Activated CD8-positive, alpha-beta memory T cell treated with anti-CD3 and anti-CD28 coated beads, Interleukin-2, amount 10 ng/mL, durations not matched to agents 7 days and 5 days (primary cell): ENCODE data around the gene FXYD6. TPM values are rescaled to one million over a fixed set of nuclear protein-coding genes. Genes with fewer than 3 reads are reported as not detected.

Source experiments
- ATAC-seq: fragments of 150-1000 bp; cut with Tn5 transposase; one replicate; pipeline ENCODE4 v1.10.0; 2021; ENCODE audit warnings: moderate library complexity
- CTCF ChIA-PET: fragments of 350-600 bp; sonication (Branson Sonifier 250); formaldehyde crosslinking; loops from one replicate; lab custom pipeline; 2021; ENCODE audit warnings: antibody characterized with exemption; lab: Charles Lee
- DNase-seq: peaks from one replicate; pipeline ENCODE4 v3.0.0-alpha.2; 2020
- H3K27ac Mint-ChIP-seq: one replicate; pipeline ENCODE4 v1.8.0; 2021; ENCODE audit warnings: mild to moderate bottlenecking, mixed read lengths
- H3K27me3 Mint-ChIP-seq: one replicate; pipeline ENCODE4 v1.8.0; 2021; ENCODE audit warnings: mixed read lengths
- H3K36me3 Mint-ChIP-seq: one replicate; pipeline ENCODE4 v1.8.0; 2021; ENCODE audit warnings: mild to moderate bottlenecking, mixed read lengths
- H3K4me1 Mint-ChIP-seq: one replicate; pipeline ENCODE4 v1.8.0; 2021; ENCODE audit warnings: mixed read lengths
- H3K4me3 Mint-ChIP-seq: one replicate; pipeline ENCODE4 v1.8.0; 2021; ENCODE audit warnings: mild to moderate bottlenecking, moderate library complexity, mixed read lengths
- H3K9me3 Mint-ChIP-seq: one replicate; pipeline ENCODE4 v1.8.0; 2022; ENCODE audit warnings: low read depth, mixed read lengths
- total RNA-seq, 2 experiments: library from RNA; stranded (reverse); gene quantifications; one replicate each; pipeline ENCODE4 v1.2.3, GENCODE V29; 2021

FXYD6 gene
- total RNA-seq, 2 experiments from 2014 or later: 0.12 to 0.20 TPM

GRCh38 chr11:117823946-117824420 lies 52.5 kb downstream of the FXYD6 start:
- H3K4me3 Mint-ChIP-seq: peak overlapping the region; percentile 20
- peak overlapping the region; percentile 87 for H3K27ac Mint-ChIP-seq
- ATAC-seq: no peak
- CTCF ChIA-PET: interaction anchor here (0.9 to 18.2 kb wide), 19 partner anchors 8 to 398 kb away, joined by 3 to 343 read pairs (median 10); partner anchors contain the start of genes DSCAML1 and IL10RA
- no peaks in the 10 kb centered on the region for H3K27me3 Mint-ChIP-seq
- H3K9me3 Mint-ChIP-seq: no peaks in the 10 kb centered on the region
- no peaks in the 10 kb centered on the region for H3K36me3 Mint-ChIP-seq
- DNase-seq: peak; percentile 62
- peaks cover 72% of the 10 kb centered on the region for H3K4me1 Mint-ChIP-seq

- Mint-ChIP-seq H3K9me3 (no peaks in the 10 kb centered on the region), H3K4me1 (peaks cover 72% of the 10 kb centered on the region), H3K36me3 (no peaks in the 10 kb centered on the region), H3K4me3 (no peak overlapping the region), H3K27me3 (no peaks in the 10 kb centered on the region), H3K27ac (peak overlapping the region; percentile 87)
- CTCF ChIA-PET: interaction anchor here (0.8 to 18.2 kb wide), 29 partner anchors 7 to 519 kb away, joined by 3 to 343 read pairs (median 5); partner anchors contain the start of genes CD3D, DSCAML1 and IL10RA
- DNase-seq: peak; percentile 69
- ATAC-seq: peak; percentile 62
These were observed 53.0 kb downstream of the FXYD6 start for GRCh38 chr11:117823294-117823945.

- DNase-seq: peak; percentile 76
- CTCF ChIA-PET: interaction anchor here (0.9 to 18.2 kb wide), 27 partner anchors 6 to 520 kb away, joined by 3 to 343 read pairs (median 5); partner anchors contain the start of genes CD3D, DSCAML1 and IL10RA
- Mint-ChIP-seq H3K4me1 (peaks cover 72% of the 10 kb centered on the region), H3K4me3 (no peak overlapping the region), H3K27ac (peak overlapping the region; percentile 87), H3K36me3 (no peaks in the 10 kb centered on the region), H3K9me3 (no peaks in the 10 kb centered on the region), H3K27me3 (no peaks in the 10 kb centered on the region)
- peak; percentile 38 for ATAC-seq
These were observed 54.1 kb downstream of the FXYD6 start for GRCh38 chr11:117822074-117823033.

GRCh38 chr11:117821431-117821830 lies 55.0 kb downstream of the FXYD6 start:
- peaks cover 74% of the 10 kb centered on the region for H3K4me1 Mint-ChIP-seq
- no peaks in the 10 kb centered on the region for H3K27me3 Mint-ChIP-seq
- H3K4me3 Mint-ChIP-seq: no peak overlapping the region
- H3K36me3 Mint-ChIP-seq: no peaks in the 10 kb centered on the region
- no peak for ATAC-seq
- DNase-seq: no peak
- no peak overlapping the region for H3K27ac Mint-ChIP-seq
- CTCF ChIA-PET: interaction anchor here (0.9 to 18.2 kb wide), 8 partner anchors 12 to 395 kb away, joined by 3 to 343 read pairs (median 12); partner anchors contain the start of gene DSCAML1
- H3K9me3 Mint-ChIP-seq: no peaks in the 10 kb centered on the region

- no peaks in the 10 kb centered on the region for H3K9me3 Mint-ChIP-seq
- CTCF ChIA-PET: interaction anchor here (2.1 to 18.2 kb wide), 4 partner anchors 8 to 234 kb away, joined by 5 to 343 read pairs (median 225); partner anchors contain the start of gene DSCAML1
- H3K27ac Mint-ChIP-seq: no peak overlapping the region
These were observed 55.9 kb downstream of the FXYD6 start for GRCh38 chr11:117820516-117820915.

GRCh38 chr11:117820071-117820470 lies 56.4 kb downstream of the FXYD6 start:
- Mint-ChIP-seq H3K4me3 (no peak overlapping the region), H3K4me1 (peaks cover 76% of the 10 kb centered on the region), H3K27me3 (no peaks in the 10 kb centered on the region), H3K9me3 (no peaks in the 10 kb centered on the region), H3K36me3 (no peaks in the 10 kb centered on the region), H3K27ac (no peak overlapping the region)
- CTCF ChIA-PET: interaction anchor here (1.5 to 18.2 kb wide), 5 partner anchors 9 to 235 kb away, joined by 4 to 343 read pairs (median 148); partner anchors contain the start of genes DSCAML1 and IL10RA
- no peak for DNase-seq
- ATAC-seq: no peak

More at GRCh38 chr11:117820516-117820915, 55.9 kb downstream of the FXYD6 start:
- no peaks in the 10 kb centered on the region for H3K36me3 Mint-ChIP-seq
- DNase-seq (no peak), ATAC-seq (no peak)
- peaks cover 76% of the 10 kb centered on the region for H3K4me1 Mint-ChIP-seq
- H3K27me3 Mint-ChIP-seq: no peaks in the 10 kb centered on the region
- H3K4me3 Mint-ChIP-seq: no peak overlapping the region

GRCh38 chr11:117819096-117820040 lies 57.1 kb downstream of the FXYD6 start:
- Mint-ChIP-seq H3K9me3 (no peaks in the 10 kb centered on the region), H3K36me3 (no peaks in the 10 kb centered on the region), H3K4me3 (no peak overlapping the region), H3K4me1 (peaks cover 76% of the 10 kb centered on the region), H3K27me3 (no peaks in the 10 kb centered on the region), H3K27ac (peak overlapping the region; percentile 98)
- ATAC-seq (no peak), DNase-seq (no peak)
- CTCF ChIA-PET: interaction anchor here (0.9 to 18.2 kb wide), 10 partner anchors 8 to 393 kb away, joined by 3 to 343 read pairs (median 29); partner anchors contain the start of genes DSCAML1 and IL10RA

GRCh38 chr11:117818041-117818873 lies 58.2 kb downstream of the FXYD6 start:
- Mint-ChIP-seq H3K36me3 (no peaks in the 10 kb centered on the region), H3K27ac (peak overlapping the region; percentile 98), H3K9me3 (no peaks in the 10 kb centered on the region), H3K4me3 (no peak overlapping the region), H3K27me3 (no peaks in the 10 kb centered on the region), H3K4me1 (peaks cover 75% of the 10 kb centered on the region)
- ATAC-seq (peak; percentile 17), DNase-seq (peak; percentile 75)
- CTCF ChIA-PET: interaction anchor here (0.7 to 18.2 kb wide), 28 partner anchors 8 to 587 kb away, joined by 3 to 343 read pairs (median 4); partner anchors contain the start of genes DSCAML1, FXYD2, IL10RA and PCSK7

- DNase-seq (peak; percentile 93), ATAC-seq (peak; percentile 43)
- H3K27me3 Mint-ChIP-seq: no peaks in the 10 kb centered on the region
- H3K4me3 Mint-ChIP-seq: peak overlapping the region; percentile 40
- no peaks in the 10 kb centered on the region for H3K36me3 Mint-ChIP-seq
- no peaks in the 10 kb centered on the region for H3K9me3 Mint-ChIP-seq
- H3K4me1 Mint-ChIP-seq: peaks cover 69% of the 10 kb centered on the region
- CTCF ChIA-PET: interaction anchor here (0.6 to 11.3 kb wide), 35 partner anchors 9 to 586 kb away, joined by 3 to 343 read pairs (median 4); partner anchors contain the start of genes DSCAML1, FXYD2, IL10RA and PCSK7
- H3K27ac Mint-ChIP-seq: peak overlapping the region; percentile 98
These were observed 59.0 kb downstream of the FXYD6 start for GRCh38 chr11:117817368-117818040.

- no peak for DNase-seq
- no peak for ATAC-seq
- no peaks in the 10 kb centered on the region for H3K36me3 Mint-ChIP-seq
- H3K4me3 Mint-ChIP-seq: peak overlapping the region; percentile 40
- CTCF ChIA-PET: interaction anchor here (0.6 to 11.3 kb wide), 28 partner anchors 9 to 585 kb away, joined by 3 to 343 read pairs (median 4); partner anchors contain the start of genes DSCAML1, FXYD2, IL10RA and PCSK7
- no peaks in the 10 kb centered on the region for H3K27me3 Mint-ChIP-seq
- no peaks in the 10 kb centered on the region for H3K9me3 Mint-ChIP-seq
- H3K4me1 Mint-ChIP-seq: peaks cover 63% of the 10 kb centered on the region
- peak overlapping the region; percentile 98 for H3K27ac Mint-ChIP-seq
These were observed 59.6 kb downstream of the FXYD6 start for GRCh38 chr11:117816846-117817367.
